NCI-H774 (cell line): ENCODE data around the gene LUC7L.
"Not testable (repeated sequence)": the region's sequence is repeated elsewhere in the genome, so short reads cannot be mapped to it uniquely, and the experiment has no call there.

Experiments
- DNase-seq: peaks from one replicate; lab custom pipeline; 2025; lab: John Stamatoyannopoulos, UW

LUC7L gene

GRCh38 chr16:164827-165538 lies 64.3 kb downstream of the LUC7L start:
- DNase-seq: no peak

DNA sequence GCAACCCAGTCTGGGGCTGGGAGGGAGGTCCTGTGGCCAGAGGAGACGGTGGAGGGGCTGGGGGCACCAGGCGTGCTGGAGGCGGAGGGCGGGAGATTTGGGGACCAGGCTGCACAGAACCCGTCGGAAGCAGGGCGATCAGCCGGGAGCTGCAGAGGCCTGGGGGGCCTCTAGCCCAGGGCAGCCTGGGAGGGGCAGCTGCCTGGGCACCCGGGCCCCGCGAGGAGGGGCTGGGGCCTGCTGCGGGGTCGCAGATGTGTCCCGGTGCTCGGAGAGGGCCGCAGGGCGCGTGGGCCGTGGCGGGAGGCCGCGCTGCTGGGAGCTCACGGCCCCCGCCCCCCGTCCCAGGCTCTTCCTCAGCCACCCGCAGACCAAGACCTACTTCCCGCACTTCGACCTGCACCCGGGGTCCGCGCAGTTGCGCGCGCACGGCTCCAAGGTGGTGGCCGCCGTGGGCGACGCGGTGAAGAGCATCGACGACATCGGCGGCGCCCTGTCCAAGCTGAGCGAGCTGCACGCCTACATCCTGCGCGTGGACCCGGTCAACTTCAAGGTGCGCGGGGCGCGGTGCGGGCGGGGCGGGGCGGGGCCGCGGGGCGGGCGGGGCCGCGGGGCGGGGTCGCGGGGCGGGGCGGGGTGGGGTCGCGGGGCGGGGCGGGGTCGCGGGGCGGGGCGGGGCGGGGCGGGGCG lies 65.0 kb downstream of the LUC7L start:
- not testable (repeated sequence) for DNase-seq

DNA sequence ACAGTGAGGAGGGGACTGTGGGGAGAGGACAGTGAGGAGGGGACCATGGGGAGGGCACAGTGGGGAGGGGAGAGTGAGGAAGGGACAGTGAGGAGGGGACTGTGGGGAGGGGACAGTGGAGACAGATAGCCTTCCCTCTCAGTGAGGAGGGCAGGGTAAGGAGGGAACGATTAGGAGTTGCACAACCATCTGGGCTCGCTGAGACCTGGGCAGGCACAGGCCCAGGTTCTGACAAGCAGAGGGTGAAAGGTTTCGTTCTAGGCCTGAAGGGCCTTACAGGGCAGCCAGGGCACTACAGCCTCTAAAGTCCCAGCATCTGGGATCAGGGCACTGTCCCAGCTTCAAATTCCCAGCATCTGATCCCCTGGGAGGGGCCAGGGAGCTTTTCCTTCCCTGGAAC lies 65.6 kb downstream of the LUC7L start:
- not testable (repeated sequence) for DNase-seq

DNA sequence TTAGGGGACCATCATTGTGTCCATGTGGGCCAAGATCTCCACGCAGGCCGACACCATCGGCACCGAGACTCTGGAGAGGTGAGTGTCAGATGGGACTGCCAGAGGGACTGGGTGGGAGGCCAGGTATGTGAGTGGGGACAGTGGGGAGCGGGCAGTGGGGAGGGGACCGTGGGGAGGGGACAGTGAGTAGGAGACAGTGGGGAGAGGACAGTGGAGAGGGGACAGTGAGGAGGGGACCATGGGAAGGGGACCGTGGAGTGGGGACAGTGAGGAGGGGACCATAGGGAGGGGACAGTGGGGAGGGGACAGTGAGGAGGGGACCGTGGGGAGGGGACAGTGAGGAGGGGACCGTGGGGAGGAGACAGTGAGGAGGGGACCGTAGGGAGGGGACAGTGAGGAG lies 66.1 kb downstream of the LUC7L start:
- DNase-seq: not testable (repeated sequence)

DNA sequence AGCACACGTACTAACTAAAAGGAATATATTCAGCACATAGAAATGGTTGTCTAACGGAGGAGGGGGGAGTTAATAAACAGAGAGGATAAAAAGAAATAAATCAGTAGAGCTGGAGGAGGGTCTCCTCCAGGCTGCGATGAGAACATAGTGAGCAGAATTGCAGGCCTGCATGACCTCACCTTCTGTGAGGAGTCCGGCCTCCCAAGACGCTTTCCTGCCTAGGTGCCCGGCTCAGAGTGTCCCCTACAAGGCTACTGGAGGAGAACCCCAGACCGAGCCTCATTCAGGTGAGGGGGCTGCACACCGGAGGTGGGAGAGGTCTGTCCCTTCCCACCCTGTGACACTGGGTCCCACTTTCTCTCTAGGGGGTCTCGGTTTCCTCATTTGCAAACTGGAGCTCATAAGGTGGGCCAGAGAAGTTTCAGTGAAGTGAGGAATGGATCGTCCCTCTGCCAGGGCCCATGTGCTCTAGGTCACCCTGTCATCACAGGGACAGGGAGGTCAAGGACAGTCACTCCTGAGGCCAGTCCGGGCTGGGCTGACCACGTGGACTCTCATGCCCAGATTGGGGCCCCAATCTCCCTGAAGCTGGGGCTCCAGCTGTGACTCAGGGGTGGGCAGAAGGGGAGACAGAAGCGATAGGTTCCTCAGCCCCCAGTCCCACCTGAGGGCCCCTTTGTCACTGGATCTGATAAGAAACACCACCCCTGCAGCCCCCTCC lies 66.8 kb downstream of the LUC7L start:
- DNase-seq: no peak

GRCh38 chr16:160691-161190 lies 68.5 kb downstream of the LUC7L start:
- no peak for DNase-seq

DNA sequence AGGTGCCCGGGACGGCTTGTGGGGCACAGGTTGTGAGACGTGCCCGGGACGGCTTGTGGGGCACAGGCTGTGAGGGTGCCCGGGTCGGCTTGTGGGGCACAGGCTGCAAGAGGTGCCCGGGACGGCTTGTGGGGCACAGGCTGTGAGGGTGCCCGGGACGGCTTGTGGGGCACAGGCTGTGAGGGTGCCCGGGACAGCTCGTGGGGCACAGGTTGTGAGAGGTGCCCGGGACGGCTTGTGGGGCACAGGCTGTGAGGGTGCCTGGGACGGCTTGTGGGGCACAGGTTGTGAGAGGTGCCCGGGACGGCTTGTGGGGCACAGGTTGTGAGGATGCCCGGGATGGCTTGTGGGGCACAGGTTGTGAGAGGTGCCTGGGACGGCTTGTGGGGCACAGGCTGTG lies 69.0 kb downstream of the LUC7L start:
- DNase-seq: not testable (repeated sequence)

DNA sequence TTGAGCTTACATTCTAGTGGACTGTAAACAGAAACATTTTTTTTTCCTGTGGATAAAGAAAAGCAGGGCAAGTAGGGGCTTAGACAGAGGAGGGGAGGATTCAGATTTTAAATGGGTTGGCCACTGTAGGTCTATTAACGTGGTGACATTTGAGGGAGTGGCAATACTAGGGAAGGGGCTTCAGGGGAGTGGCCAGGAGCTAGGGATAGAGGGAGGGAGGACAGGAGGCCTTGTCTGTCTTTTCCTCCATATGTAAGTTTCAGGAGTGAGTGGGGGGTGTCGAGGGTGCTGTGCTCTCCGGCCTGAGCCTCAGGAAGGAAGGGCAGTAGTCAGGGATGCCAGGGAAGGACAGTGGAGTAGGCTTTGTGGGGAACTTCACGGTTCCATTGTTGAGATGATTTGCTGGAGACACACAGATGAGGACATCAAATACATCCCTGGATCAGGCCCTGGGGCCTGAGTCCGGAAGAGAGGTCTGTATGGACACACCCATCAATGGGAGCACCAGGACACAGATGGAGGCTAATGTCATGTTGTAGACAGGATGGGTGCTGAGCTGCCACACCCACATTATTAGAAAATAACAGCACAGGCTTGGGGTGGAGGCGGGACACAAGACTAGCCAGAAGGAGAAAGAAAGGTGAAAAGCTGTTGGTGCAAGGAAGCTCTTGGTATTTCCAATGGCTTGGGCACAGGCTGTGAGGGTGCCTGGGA lies 70.0 kb downstream of the LUC7L start:
- no peak for DNase-seq

- DNase-seq: no peak
Observed at GRCh38 chr16:155031-155398, 74.2 kb downstream of the LUC7L start.

DNA sequence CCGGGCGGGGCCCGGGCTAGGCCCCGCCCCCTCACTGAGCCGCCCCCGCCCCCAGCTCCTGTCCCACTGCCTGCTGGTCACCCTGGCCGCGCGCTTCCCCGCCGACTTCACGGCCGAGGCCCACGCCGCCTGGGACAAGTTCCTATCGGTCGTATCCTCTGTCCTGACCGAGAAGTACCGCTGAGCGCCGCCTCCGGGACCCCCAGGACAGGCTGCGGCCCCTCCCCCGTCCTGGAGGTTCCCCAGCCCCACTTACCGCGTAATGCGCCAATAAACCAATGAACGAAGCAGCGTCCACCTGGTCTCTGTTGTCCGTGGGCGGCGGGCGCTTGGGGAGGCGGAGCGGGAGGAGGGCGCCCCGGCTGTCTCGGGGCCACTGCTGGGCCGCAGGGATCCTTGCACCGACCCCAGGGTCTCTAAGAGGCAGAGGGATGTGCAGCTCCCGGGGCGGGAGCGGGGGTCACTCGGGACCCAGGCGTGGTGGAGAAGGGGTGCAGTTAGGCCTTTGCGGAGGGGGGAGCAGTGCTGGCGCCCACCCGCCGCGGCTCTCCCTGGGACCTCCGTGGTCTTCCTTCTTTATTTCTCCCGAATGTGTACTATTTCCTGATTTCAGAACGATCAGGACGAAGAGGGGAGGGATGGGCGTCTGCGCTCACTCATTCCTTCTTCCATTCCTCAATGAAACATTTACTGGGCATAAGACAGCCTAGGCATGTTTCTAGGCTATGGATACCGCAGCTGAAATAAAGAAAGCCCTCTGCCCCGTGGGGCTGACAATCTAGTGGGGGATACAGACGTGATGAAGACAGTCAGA lies 74.8 kb downstream of the LUC7L start:
- DNase-seq: no peak

DNA sequence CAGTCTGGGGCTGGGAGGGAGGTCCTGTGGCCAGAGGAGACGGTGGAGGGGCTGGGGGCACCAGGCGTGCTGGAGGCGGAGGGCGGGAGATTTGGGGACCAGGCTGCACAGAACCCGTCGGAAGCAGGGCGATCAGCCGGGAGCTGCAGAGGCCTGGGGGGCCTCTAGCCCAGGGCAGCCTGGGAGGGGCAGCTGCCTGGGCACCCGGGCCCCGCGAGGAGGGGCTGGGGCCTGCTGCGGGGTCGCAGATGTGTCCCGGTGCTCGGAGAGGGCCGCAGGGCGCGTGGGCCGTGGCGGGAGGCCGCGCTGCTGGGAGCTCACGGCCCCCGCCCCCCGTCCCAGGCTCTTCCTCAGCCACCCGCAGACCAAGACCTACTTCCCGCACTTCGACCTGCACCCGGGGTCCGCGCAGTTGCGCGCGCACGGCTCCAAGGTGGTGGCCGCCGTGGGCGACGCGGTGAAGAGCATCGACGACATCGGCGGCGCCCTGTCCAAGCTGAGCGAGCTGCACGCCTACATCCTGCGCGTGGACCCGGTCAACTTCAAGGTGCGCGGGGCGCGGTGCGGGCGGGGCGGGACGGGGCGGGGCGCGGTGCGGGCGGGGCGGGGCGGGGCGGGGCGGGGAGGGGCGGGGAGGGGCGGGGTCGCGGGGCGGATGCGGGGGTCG lies 75.6 kb downstream of the LUC7L start:
- DNase-seq: not testable (repeated sequence)

GRCh38 chr16:153129-153521 lies 76.1 kb downstream of the LUC7L start:
- DNase-seq: not testable (repeated sequence)

GRCh38 chr16:152141-153128 lies 76.8 kb downstream of the LUC7L start, which contains the start of gene HBZ:
HBZ (plus strand) TSS chr16:152644; CDS start chr16:152910, 266 bp downstream.
- no peak for DNase-seq

DNA sequence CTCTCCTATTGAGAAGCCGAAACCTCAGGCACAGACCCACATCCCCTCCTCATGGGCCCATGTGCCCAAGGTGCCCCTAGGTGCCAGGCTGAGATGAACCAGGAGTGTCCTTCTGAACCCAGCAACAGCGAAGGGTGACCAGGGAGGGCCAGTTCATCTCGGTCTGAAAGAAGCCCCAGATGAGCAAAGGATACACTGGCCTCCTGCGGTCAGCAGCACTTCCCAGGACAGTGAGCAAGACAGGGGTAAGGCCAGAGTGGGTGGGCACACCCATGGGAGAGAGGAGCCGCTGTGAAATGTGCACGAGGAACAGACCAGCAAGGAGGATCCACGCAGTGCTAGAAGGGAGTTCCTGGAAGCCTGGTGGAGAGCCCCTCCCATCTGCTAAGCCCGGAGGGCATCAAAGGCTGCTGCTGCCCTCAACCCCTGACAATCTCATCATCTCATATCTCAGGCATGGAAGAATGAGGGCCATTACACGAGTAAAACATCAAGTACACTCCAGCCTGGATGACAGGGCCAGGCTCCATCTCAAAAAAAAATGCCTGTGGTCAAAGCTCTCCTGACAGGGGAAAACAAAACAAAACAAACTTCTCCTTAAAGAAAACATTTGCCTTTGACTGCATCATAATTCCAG lies 80.1 kb downstream of the LUC7L start:
- DNase-seq: no peak

DNA sequence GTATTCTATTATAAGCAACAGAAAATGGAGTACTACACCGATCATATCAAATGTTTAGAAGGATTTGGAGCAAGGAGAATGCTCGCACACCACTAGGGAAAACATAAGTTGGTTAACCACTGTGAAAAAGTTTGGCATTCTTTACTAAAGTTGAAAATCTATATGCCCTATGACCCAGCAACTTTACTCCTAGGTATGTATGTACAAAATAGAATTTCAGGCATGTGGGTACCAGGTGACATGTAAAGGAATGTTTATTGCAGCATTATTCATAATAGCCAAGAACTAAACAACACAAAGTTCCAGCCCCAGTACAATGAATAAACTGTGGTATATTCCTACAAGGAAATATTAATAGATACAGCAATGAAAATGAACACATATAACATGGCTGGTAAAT lies 82.6 kb downstream of the LUC7L start:
- no peak for DNase-seq

DNA sequence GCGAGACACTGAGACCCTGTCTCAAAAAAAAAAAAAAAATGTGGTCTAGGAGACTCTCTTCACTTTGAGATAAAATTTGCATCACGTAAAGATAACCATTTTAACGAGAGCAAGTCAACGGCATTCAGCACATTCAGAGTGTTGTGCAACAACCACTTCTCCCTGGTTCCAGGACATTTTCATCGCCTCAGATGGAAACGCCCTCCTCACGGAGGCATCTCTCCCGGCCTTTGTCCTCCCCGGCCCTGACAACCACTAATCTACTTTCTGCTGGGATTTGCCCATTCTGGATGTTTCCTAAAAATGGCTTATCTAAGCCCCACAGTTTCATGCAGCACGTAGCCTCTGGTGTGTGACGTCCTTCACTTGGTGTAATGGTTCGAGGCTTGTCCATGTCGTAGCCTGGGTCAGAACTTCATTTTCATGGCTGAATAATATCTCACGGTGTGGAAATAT lies 84.4 kb downstream of the LUC7L start:
- no peak for DNase-seq

- DNase-seq: no peak
Observed at GRCh38 chr16:143456-143855, 85.8 kb downstream of the LUC7L start.

- no peak for DNase-seq
Observed at GRCh38 chr16:143047-143446, 86.2 kb downstream of the LUC7L start.

DNA sequence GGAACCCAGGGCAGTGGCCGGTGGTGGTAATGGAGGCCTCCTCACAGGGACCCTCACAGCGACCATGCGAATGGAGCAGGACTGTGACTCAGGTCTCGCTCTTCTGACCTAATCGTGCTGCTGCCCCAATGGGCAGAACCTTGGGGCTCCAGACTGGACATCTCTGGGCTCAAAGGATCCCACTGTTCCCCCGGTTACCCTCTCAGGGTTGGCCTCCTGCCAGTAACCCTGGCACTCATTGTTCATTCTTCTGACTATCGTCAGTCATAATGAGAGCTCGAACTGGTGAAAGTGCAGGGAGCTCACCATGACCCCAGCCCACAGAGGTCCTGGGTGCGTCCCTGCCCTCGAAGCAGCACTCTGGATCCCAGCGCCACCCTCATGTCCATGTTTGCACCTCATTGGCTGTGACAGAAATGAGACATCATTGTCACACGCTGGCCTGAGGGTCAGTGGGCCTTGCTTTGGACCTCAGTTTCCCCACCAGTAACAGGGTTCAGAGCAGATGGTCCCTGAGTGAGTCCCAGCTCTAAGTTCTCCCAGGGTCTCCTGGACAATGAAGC lies 86.8 kb downstream of the LUC7L start:
- no peak for DNase-seq
